Measurements from ENCODE around the gene LIPE.

GRCh38 chr19:42407085-42407815 is 19.9 kb downstream of the LIPE start:
- no peak for TF ChIP-seq EZH2 (IDR thresholded peaks at IDR 0.05)
- TF ChIP-seq POLR2AphosphoS5 (IDR thresholded peaks at IDR 0.05; ENCODE audit: borderline replicate concordance, low read depth, low read length): no peak
